HG03565 (cell line): Measurements from ENCODE around the gene CGREF1.
A peak's percentile ranks its signal among the peaks of the same experiment; 100 is the strongest.
"Not testable (repeated sequence)": the region's sequence is repeated elsewhere in the genome, so short reads cannot be mapped to it uniquely, and the experiment has no call there.

ENCODE experiments used
- ATAC-seq: cut with Tn5 transposase; IDR thresholded peaks from one replicate; pipeline ENCODE4 v1.9.1; 2021; ENCODE audit warnings: mild to moderate bottlenecking, moderate library complexity; ENCODE audit not compliant: unreplicated experiment

Gene CGREF1

GRCh38 chr2:27137322-27137935 lies 18.5 kb upstream of the CGREF1 start:
- no peak for ATAC-seq

DNA sequence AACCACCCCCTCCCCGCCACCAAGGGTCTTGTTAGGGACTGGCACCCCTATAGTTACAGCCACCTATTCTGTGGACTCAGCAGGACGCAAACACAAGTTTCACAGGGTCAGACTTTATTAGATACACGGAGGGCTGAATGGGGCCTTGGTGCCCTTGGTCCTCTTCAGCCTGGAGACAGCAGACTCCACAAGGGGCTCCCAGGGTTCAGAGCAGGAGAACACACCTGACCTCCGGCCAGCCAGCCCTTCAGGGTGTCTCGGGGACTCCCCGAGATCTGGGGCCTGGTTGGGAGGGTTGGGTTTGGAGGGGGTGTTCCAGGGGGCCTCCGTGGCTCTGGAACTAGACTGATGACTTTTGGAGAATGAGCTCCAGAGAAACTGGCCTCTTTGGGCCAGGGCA lies 17.8 kb upstream of the CGREF1 start:
- ATAC-seq, result no peak

DNA sequence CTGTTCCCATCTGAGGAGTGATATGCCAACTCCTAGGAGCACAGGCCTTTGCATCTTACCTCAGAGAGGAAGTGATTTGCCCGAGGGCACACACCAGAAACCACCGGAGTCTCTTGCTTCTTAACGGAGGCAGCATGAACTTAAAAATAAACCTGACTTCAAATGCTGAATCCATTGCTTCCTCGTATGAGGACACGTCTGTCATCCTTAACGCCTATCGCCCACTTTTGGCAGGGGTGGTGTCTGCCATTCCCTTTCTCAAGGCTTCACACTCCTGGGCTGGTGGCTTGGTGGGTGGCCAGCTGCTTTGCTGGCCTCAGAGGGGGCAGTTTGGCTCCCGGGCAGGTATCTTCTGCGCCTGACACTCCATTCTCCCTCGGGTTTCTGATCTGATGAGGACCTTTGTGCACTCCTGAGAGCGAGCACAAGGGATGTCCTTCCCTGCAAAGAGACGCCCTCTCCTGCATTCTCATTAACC lies 16.6 kb upstream of the CGREF1 start:
- ATAC-seq, result no peak

- ATAC-seq, result no peak
Measured at GRCh38 chr2:27134781-27135477, 16.0 kb upstream of the CGREF1 start.

DNA sequence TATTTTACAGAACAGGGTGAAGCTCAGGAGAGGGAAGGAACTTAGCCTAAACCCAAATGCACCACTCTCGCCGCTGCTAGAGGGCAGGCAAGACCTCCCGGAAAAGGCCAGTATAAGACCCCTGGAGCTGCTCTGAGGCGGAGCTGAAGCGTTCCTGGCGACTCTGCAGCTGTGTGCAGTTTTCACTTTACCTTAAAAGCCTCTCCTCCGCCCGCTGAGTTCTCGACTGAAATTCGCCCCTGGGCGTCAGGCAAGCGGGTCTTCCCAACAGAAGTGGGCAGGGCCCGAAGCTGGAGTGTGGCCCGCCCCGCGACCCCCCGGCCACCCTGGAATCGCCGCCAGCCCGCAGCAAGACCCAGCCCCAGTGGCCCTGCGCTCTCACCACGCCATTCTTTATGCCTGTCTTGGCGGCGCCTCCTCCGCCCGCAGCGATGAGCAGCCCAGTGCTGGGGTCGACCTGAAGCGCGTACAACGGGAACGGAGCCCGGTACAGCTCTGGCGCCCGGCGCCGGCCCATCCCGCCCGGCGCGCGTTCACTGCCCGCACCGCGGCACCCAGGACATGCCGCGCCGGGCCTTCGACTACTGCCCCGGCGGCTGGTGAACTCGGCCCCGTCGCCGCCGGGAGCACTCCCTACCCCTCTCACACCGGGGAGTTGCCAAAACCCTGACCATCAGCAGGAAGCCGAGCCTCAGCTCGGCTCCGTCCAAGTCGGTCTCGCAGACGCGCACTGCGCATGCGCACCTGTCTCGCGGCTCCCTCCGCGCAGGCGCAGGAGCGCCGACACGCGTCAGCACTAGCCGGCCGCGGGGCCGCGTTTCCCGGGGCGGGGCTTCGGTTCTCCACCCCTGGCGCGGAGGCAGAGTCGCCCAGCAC lies 15.2 kb upstream of the CGREF1 start, which contains the start of gene PREB:
Gene PREB, minus strand, starts transcription at position 732 of the 876 bp plus-strand sequence. Its CDS starts 215 bp downstream, at position 517.
- peak; percentile 83 for ATAC-seq

GRCh38 chr2:27133195-27133875 lies 14.4 kb upstream of the CGREF1 start:
- no peak for ATAC-seq

- ATAC-seq, result no peak
Measured at GRCh38 chr2:27131429-27131828, 12.5 kb upstream of the CGREF1 start.

- ATAC-seq, result no peak
Measured at GRCh38 chr2:27130396-27130795, 11.5 kb upstream of the CGREF1 start.

GRCh38 chr2:27128668-27129571 lies 10.0 kb upstream of the CGREF1 start:
- no peak for ATAC-seq

- no peak for ATAC-seq
Measured at GRCh38 chr2:27127883-27128667, 9.1 kb upstream of the CGREF1 start.

GRCh38 chr2:27126252-27126710 lies 7.4 kb upstream of the CGREF1 start:
- ATAC-seq, result no peak

GRCh38 chr2:27125104-27125503 lies 6.2 kb upstream of the CGREF1 start:
- no peak for ATAC-seq

- no peak for ATAC-seq
Measured at GRCh38 chr2:27123302-27124150, 4.6 kb upstream of the CGREF1 start, which contains the start of gene ABHD1. Gene ABHD1, plus strand, starts transcription at chr2:27123815. Its CDS starts 134 bp downstream, at chr2:27123949.

GRCh38 chr2:27122791-27123190 lies 3.9 kb upstream of the CGREF1 start:
- ATAC-seq, result no peak

DNA sequence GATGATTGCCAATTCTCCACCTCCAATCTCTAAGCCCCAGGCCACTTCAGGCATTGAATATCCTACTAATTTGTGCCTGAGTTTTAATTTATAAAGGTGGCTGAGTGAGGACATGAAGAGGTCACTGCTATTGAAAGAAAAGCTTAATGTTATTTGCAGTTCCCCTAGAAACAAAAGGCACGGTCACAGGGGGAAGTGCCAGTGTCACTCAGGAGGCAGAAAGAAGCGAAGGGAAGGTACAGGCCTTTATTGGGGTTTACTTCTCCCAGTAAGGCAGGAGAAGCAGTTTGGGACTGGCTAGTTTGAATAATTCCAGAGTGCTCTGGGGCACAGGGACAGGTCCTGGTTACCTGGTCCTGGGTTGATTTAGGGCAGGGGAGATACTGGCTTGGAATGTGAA lies 3.0 kb upstream of the CGREF1 start:
- ATAC-seq, result no peak

- not testable (repeated sequence) for ATAC-seq
Measured at GRCh38 chr2:27119330-27119670, 372 bp upstream of the CGREF1 start.

GRCh38 chr2:27117995-27118524 lies 868 bp downstream of the CGREF1 start:
- no peak for ATAC-seq

- ATAC-seq, result no peak
Measured at GRCh38 chr2:27115519-27115918, 3.4 kb downstream of the CGREF1 start.
